Measurements from ENCODE around the gene CPLANE2. TPM values are rescaled to one million over a fixed set of nuclear protein-coding genes. Genes with fewer than 3 reads are reported as not detected.

Gene CPLANE2
- polyA plus RNA-seq, 1 donor from 2014 or later: 5.7 TPM

GRCh38 chr1:16213013-16213412 lies 24.0 kb downstream of the CPLANE2 start (continued):
- TF ChIP-seq SMC3 (conservative IDR thresholded peaks at IDR 0.05; ENCODE audit: poor library complexity): no peak

GRCh38 chr1:16212251-16212961 lies 24.6 kb downstream of the CPLANE2 start, which contains the start of gene ARHGEF19:
ARHGEF19 (minus strand) TSS chr1:16212652; CDS start chr1:16209054, 3,598 bp downstream.
- no peak within 1 kb of the TSS for H3K4me2 ChIP-seq (ENCODE audit: low read length)
- H2AFZ ChIP-seq (ENCODE audit: low read depth, low read length): no peak within 1 kb of the TSS
- no peaks in the 10 kb centered on the region for H3K36me3 ChIP-seq (ENCODE audit: insufficient read depth, low read length)
- H3K79me2 ChIP-seq (replicated peaks; ENCODE audit: insufficient read depth, low read length): no peaks in the 10 kb centered on the region
- no peaks in the 10 kb centered on the region for H3K9me3 ChIP-seq (ENCODE audit: low read length)
- peaks cover 18% of the 10 kb centered on the region for H3K27me3 ChIP-seq (ENCODE audit: insufficient read depth, low read depth, low read length)
- H4K20me1 ChIP-seq (ENCODE audit: insufficient read depth): no peaks in the 10 kb centered on the region
- no peaks in the 10 kb centered on the region for H3K9me2 ChIP-seq (ENCODE audit: insufficient read depth, low read length)
- H3K9ac ChIP-seq (ENCODE audit: low read length): no peak within 1 kb of the TSS
- no peak within 1 kb of the TSS for H3K4me3 ChIP-seq (ENCODE audit: low read length)
- no peaks in the 10 kb centered on the region for H3F3A ChIP-seq (ENCODE audit: insufficient read depth, low read length, poor library complexity, severe bottlenecking)
- H3K27ac ChIP-seq (ENCODE audit: low read length): no peak within 1 kb of the TSS
- TF ChIP-seq MXI1 (conservative IDR thresholded peaks at IDR 0.05; ENCODE audit: poor library complexity, severe bottlenecking): no peak
- no peak for TF ChIP-seq REST (IDR thresholded peaks at IDR 0.05; ENCODE audit: borderline replicate concordance)
- TF ChIP-seq SMC3 (conservative IDR thresholded peaks at IDR 0.05; ENCODE audit: poor library complexity): no peak
- TF ChIP-seq RAD21 (conservative IDR thresholded peaks at IDR 0.05): no peak
- no peak for TF ChIP-seq CTCF (IDR thresholded peaks at IDR 0.05; ENCODE audit: poor library complexity, severe bottlenecking)
- TF ChIP-seq EZH2 (IDR thresholded peaks at IDR 0.05; ENCODE audit: borderline replicate concordance, insufficient read depth, low read length, poor library complexity, severe bottlenecking): no peak
- no peak for TF ChIP-seq POLR2AphosphoS5 (IDR thresholded peaks at IDR 0.05)
- no peak for TF ChIP-seq TAF1 (IDR thresholded peaks at IDR 0.05; ENCODE audit: low read depth)
- TF ChIP-seq EP300 (conservative IDR thresholded peaks at IDR 0.05; ENCODE audit: poor library complexity, severe bottlenecking): no peak

GRCh38 chr1:16211824-16212223 lies 25.2 kb downstream of the CPLANE2 start:
- no peak overlapping the region for H3K27ac ChIP-seq (ENCODE audit: low read length)
- TF ChIP-seq CTCF (IDR thresholded peaks at IDR 0.05; ENCODE audit: poor library complexity, severe bottlenecking): no peak
- no peak for TF ChIP-seq EZH2 (IDR thresholded peaks at IDR 0.05; ENCODE audit: borderline replicate concordance, insufficient read depth, low read length, poor library complexity, severe bottlenecking)
- TF ChIP-seq POLR2AphosphoS5 (IDR thresholded peaks at IDR 0.05): no peak
- no peak for TF ChIP-seq MXI1 (conservative IDR thresholded peaks at IDR 0.05; ENCODE audit: poor library complexity, severe bottlenecking)
- TF ChIP-seq RAD21 (conservative IDR thresholded peaks at IDR 0.05): no peak
- no peak for TF ChIP-seq REST (IDR thresholded peaks at IDR 0.05; ENCODE audit: borderline replicate concordance)
- no peak for TF ChIP-seq EP300 (conservative IDR thresholded peaks at IDR 0.05; ENCODE audit: poor library complexity, severe bottlenecking)
- no peak for TF ChIP-seq TAF1 (IDR thresholded peaks at IDR 0.05; ENCODE audit: low read depth)
- TF ChIP-seq SMC3 (conservative IDR thresholded peaks at IDR 0.05; ENCODE audit: poor library complexity): no peak
- H3K4me3 ChIP-seq (ENCODE audit: low read length): no peak overlapping the region

More at GRCh38 chr1:16211824-16212223, 25.2 kb downstream of the CPLANE2 start:
- Histone ChIP-seq H3K9me3 (ENCODE audit: low read length) (no peaks in the 10 kb centered on the region), H3K4me2 (ENCODE audit: low read length) (no peak overlapping the region), H3K9ac (ENCODE audit: low read length) (no peak overlapping the region), H3F3A (ENCODE audit: insufficient read depth, low read length, poor library complexity, severe bottlenecking) (no peaks in the 10 kb centered on the region), H3K36me3 (ENCODE audit: insufficient read depth, low read length) (no peaks in the 10 kb centered on the region), H4K20me1 (ENCODE audit: insufficient read depth) (no peaks in the 10 kb centered on the region), H3K9me2 (ENCODE audit: insufficient read depth, low read length) (no peaks in the 10 kb centered on the region), H2AFZ (ENCODE audit: low read depth, low read length) (no peak overlapping the region), H3K79me2 (replicated peaks; ENCODE audit: insufficient read depth, low read length) (no peaks in the 10 kb centered on the region), H3K27me3 (ENCODE audit: insufficient read depth, low read depth, low read length) (peaks cover 12% of the 10 kb centered on the region)
